Fibroblast of lung (primary cell): ENCODE measurements around the gene EGFL6. TPM values are rescaled to one million over a fixed set of nuclear protein-coding genes. Genes with fewer than 3 reads are reported as not detected.
"Not testable (repeated sequence)": the region's sequence is repeated elsewhere in the genome, so short reads cannot be mapped to it uniquely, and the experiment has no call there.

ENCODE experiments used
- DNase-seq, 2 donors: peaks; one replicate each; pipeline versions ENCODE4 v3.0.0 to v3.0.0-alpha.2; 2010; ENCODE audit warnings: low read depth in 2 of 2
- H2AFZ ChIP-seq: 2 replicates; pipeline ENCODE4 v1.5.1; 2012; ENCODE audit warnings: low read length, control low read depth, inconsistent platforms
- H3K27ac ChIP-seq: 2 replicates; pipeline ENCODE4 v1.5.1; 2011; ENCODE audit warnings: low read length, control low read depth; ENCODE audit not compliant: insufficient read depth
- H3K27me3 ChIP-seq: 2 replicates; pipeline ENCODE4 v1.5.1; 2011; ENCODE audit warnings: mild to moderate bottlenecking, low read length; ENCODE audit not compliant: control insufficient read depth, insufficient read depth
- H3K36me3 ChIP-seq: 2 replicates; pipeline ENCODE4 v1.5.1; 2011; ENCODE audit warnings: low read length; ENCODE audit not compliant: control insufficient read depth, insufficient read depth
- H3K4me1 ChIP-seq: 2 replicates; pipeline ENCODE4 v1.5.1; 2011; ENCODE audit warnings: low read length; ENCODE audit not compliant: control insufficient read depth, insufficient read depth; ENCODE audit errors: extremely low read depth
- H3K4me2 ChIP-seq: 2 replicates; pipeline ENCODE4 v1.5.1; 2011; ENCODE audit warnings: low read length, control low read depth; ENCODE audit not compliant: insufficient read depth; ENCODE audit errors: extremely low read depth
- H3K4me3 ChIP-seq, 4 experiments: fragments of 200-600 bp in 1 of 4; sonication (generic) in 1 of 4; replicated peaks in 1 of 4; 2 replicates each; pipeline ENCODE4 v1.5.1; 2011 to 2016; ENCODE audit warnings: low read length in 4 of 4, low read depth in 3 of 4, mild to moderate bottlenecking in 3 of 4, control low read depth in 2 of 4, inconsistent platforms in 1 of 4, mixed read lengths in 1 of 4; ENCODE audit not compliant: insufficient read depth in 1 of 4; ENCODE audit errors: control extremely low read depth in 1 of 4
- H3K79me2 ChIP-seq: 2 replicates; pipeline ENCODE4 v1.5.1; 2012; ENCODE audit warnings: mild to moderate bottlenecking, low read length, inconsistent platforms; ENCODE audit not compliant: control insufficient read depth, insufficient read depth
- H3K9ac ChIP-seq: 2 replicates; pipeline ENCODE4 v1.5.1; 2011; ENCODE audit warnings: mild to moderate bottlenecking, low read length, control low read depth; ENCODE audit not compliant: insufficient read depth
- H3K9me3 ChIP-seq: 2 replicates; pipeline ENCODE4 v1.5.1; 2012; ENCODE audit warnings: low read depth, low read length; ENCODE audit not compliant: control insufficient read depth, insufficient read depth
- H4K20me1 ChIP-seq: 2 replicates; pipeline ENCODE4 v1.5.1; 2011; ENCODE audit warnings: low read length; ENCODE audit not compliant: control insufficient read depth, insufficient read depth; ENCODE audit errors: extremely low read depth
- EZH2 ChIP-seq: IDR thresholded peaks from 2 replicates; pipeline ENCODE4 v1.5.1; 2012; ENCODE audit warnings: low read length, control low read depth, mild to moderate bottlenecking; ENCODE audit errors: missing control alignments
- polyA plus RNA-seq, 2 donors: library from polyadenylated mRNA; depleted of rRNA in 1 of 2; stranded (reverse) in 1 of 2; unstranded in 1 of 2; fragments of >200 nt; gene quantifications; 2 replicates each; pipeline ENCODE4 v1.2.1, GENCODE V29; 2011 to 2012; ENCODE audit warnings: missing spikeins in 1 of 2
- total RNA-seq: library from RNA; depleted of rRNA; stranded (reverse); fragments of >200 nt; gene quantifications from 2 replicates; pipeline ENCODE4 v1.2.1, GENCODE V29; 2014
- TF ChIP-seq, protein P1 (sequence below), 2 donors: IDR thresholded peaks in 1 of 2; conservative IDR thresholded peaks in 1 of 2; 1 replicate in 1 of 2; 2 replicates in 1 of 2; pipeline ENCODE4 v1.5.1; 2011 to 2012; ENCODE audit warnings: low read length in 2 of 2, control low read depth in 1 of 2, inconsistent platforms in 1 of 2, low read depth in 1 of 2, mild to moderate bottlenecking in 1 of 2

Gene EGFL6
- total and polyA plus RNA-seq, 2 donors (not counting 1 experiment from before 2014, with no cell fraction given) = 0.17 to 0.32 TPM

DNA sequence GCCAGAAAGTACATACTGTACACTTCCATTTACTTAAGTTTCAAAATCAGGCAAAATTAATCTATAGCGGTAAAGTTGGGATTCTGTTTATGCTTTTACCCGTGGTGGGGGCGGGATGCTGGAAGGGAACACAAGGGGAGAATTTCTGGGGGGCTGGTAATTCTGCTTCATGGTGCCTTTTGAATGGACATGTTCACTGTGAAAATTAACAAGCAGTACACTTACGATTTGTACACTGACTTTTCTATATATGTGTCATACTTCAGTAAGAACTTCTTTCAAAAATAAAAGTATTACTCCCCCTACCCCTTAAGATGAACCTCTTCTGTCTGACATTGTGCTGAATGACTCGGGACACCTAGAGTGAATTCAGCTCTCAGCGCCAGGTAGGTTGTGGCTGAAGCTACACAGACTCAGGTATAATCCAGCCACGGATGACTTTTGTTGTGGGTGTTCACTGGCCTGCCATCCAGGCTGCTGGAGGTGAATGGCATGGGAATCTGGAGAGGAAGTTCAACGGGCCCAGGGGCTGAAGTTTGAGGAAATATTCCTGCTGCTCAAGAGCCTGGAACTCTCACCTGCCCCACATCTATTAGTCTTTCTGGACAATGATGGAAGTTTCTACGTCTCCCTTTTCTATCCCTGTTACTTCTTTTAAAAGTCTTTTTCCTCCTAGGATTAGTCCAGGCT, 76.2 kb downstream of the EGFL6 start:
- H2AFZ ChIP-seq = no peak overlapping the region
- no peak overlapping the region for H3K27ac ChIP-seq
- no peak overlapping the region for H3K4me2 ChIP-seq

GRCh38 chrX:13646154-13646549, 76.8 kb downstream of the EGFL6 start:
- Histone ChIP-seq H3K9me3 (no peaks in the 10 kb centered on the region), H3K9ac (no peak overlapping the region), H3K36me3 (no peaks in the 10 kb centered on the region), H3K79me2 (no peaks in the 10 kb centered on the region), H3K4me1 (peaks cover 8% of the 10 kb centered on the region), H4K20me1 (no peaks in the 10 kb centered on the region), H3K27ac (no peak overlapping the region), H2AFZ (no peak overlapping the region), H3K4me3 (no peak overlapping the region), H3K27me3 (no peaks in the 10 kb centered on the region), H3K4me2 (no peak overlapping the region)
- TF ChIP-seq EZH2 = no peak
- TF ChIP-seq, protein P1, sequence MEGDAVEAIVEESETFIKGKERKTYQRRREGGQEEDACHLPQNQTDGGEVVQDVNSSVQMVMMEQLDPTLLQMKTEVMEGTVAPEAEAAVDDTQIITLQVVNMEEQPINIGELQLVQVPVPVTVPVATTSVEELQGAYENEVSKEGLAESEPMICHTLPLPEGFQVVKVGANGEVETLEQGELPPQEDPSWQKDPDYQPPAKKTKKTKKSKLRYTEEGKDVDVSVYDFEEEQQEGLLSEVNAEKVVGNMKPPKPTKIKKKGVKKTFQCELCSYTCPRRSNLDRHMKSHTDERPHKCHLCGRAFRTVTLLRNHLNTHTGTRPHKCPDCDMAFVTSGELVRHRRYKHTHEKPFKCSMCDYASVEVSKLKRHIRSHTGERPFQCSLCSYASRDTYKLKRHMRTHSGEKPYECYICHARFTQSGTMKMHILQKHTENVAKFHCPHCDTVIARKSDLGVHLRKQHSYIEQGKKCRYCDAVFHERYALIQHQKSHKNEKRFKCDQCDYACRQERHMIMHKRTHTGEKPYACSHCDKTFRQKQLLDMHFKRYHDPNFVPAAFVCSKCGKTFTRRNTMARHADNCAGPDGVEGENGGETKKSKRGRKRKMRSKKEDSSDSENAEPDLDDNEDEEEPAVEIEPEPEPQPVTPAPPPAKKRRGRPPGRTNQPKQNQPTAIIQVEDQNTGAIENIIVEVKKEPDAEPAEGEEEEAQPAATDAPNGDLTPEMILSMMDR (conservative IDR thresholded peaks at IDR 0.05 in 1 of 2, IDR thresholded peaks at IDR 0.05 in 1 of 2; ENCODE audit: low read depth in 1 of 2, low read length in 2 of 2) = peak; percentile 66 to 70
- peak; percentile 42 to 75 for DNase-seq

More for the DNA sequence above, 76.2 kb downstream of the EGFL6 start:
- Histone ChIP-seq H3K9me3 (no peaks in the 10 kb centered on the region), H3K79me2 (no peaks in the 10 kb centered on the region), H4K20me1 (no peaks in the 10 kb centered on the region), H3K9ac (no peak overlapping the region), H3K27me3 (no peaks in the 10 kb centered on the region), H3K36me3 (no peaks in the 10 kb centered on the region), H3K4me3 (no peak overlapping the region), H3K4me1 (peaks cover 8% of the 10 kb centered on the region)
- DNase-seq = no peak
- TF ChIP-seq, protein P1 (conservative IDR thresholded peaks at IDR 0.05 in 1 of 2, IDR thresholded peaks at IDR 0.05 in 1 of 2; ENCODE audit: low read depth in 1 of 2, low read length in 2 of 2) = no peak
- no peak for TF ChIP-seq EZH2

DNA sequence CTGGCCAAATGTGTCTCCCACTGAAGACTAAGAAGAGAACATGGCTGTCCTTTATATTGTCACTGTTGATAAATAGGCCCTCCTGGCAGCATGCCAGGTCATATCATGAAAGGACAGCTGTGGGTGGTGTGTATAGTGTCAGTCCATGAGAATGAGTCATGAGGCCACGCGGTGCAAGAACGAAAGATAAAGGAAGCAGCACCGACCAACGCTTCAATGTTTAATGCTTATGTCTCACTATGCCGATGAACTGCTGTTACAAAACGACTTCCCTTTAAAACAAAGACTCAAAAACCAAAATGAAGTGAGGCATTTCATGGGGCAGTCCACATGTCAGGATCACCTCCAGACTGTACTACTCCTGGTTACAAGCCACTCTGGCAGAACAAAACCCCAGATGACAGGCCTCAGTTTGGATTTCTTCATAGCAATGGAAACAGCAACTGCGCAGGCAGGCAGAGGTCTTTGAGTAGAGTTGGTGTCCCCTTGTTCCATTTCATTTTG, 78.4 kb downstream of the EGFL6 start:
- Histone ChIP-seq H3K27ac (peak overlapping the region; percentile 3), H3K36me3 (no peaks in the 10 kb centered on the region), H4K20me1 (no peaks in the 10 kb centered on the region), H3K79me2 (no peaks in the 10 kb centered on the region), H3K9me3 (no peaks in the 10 kb centered on the region), H3K9ac (no peak overlapping the region), H3K4me2 (peak overlapping the region; percentile 1), H3K4me3 (no peak overlapping the region), H3K4me1 (peaks cover 8% of the 10 kb centered on the region), H3K27me3 (no peaks in the 10 kb centered on the region), H2AFZ (no peak overlapping the region)
- DNase-seq = peak; percentile 79 to 91
- TF ChIP-seq, protein P1 (conservative IDR thresholded peaks at IDR 0.05 in 1 of 2, IDR thresholded peaks at IDR 0.05 in 1 of 2; ENCODE audit: low read depth in 1 of 2, low read length in 2 of 2) = no peak
- TF ChIP-seq EZH2 = no peak

- H2AFZ ChIP-seq, H3K4me1 ChIP-seq, H3K9ac ChIP-seq, H3K4me3 ChIP-seq, H3K9me3 ChIP-seq, H3K27me3 ChIP-seq, H3K27ac ChIP-seq, H3K4me2 ChIP-seq, H4K20me1 ChIP-seq, H3K79me2 ChIP-seq, H3K36me3 ChIP-seq, DNase-seq: not testable (repeated sequence)
Observed at GRCh38 chrX:13648336-13648735, 78.9 kb downstream of the EGFL6 start.
